ENCODE measurements around the gene RAI1. TPM values are rescaled to one million over a fixed set of nuclear protein-coding genes. Genes with fewer than 3 reads are reported as not detected.

RAI1 gene
- polyA plus RNA-seq, 4 donors, result 21.8 to 32.4 (median 23.6) TPM

DNA sequence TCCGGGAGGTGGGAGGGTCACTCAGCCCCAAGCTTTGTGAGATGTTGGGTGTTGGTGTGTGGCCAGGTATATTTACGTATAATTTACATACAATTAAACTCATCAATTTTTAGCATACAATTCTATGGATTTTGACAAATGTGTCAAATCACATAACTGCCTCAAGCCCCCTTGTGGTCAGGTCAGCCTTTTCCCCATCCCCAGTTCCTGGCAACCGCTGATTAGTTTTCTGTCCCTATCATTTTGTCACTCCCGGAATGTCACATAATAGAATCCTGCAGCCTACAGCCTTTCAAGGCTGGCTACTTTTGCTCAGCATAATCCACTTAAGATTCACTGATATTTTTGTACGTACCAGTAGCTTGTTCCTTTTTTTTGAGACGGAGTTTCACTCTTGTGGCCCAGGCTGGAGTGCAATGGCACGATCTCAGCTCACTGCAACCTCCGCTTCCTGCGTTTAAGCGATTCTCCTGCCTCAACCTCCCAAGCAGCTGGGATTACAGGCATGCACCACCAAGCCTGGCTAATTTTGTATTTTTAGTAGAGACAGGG lies 19.3 kb upstream of the RAI1 start:
- no peak for DNase-seq (ENCODE audit: low read depth in 4 of 4, low spot score in 3 of 4)

DNA sequence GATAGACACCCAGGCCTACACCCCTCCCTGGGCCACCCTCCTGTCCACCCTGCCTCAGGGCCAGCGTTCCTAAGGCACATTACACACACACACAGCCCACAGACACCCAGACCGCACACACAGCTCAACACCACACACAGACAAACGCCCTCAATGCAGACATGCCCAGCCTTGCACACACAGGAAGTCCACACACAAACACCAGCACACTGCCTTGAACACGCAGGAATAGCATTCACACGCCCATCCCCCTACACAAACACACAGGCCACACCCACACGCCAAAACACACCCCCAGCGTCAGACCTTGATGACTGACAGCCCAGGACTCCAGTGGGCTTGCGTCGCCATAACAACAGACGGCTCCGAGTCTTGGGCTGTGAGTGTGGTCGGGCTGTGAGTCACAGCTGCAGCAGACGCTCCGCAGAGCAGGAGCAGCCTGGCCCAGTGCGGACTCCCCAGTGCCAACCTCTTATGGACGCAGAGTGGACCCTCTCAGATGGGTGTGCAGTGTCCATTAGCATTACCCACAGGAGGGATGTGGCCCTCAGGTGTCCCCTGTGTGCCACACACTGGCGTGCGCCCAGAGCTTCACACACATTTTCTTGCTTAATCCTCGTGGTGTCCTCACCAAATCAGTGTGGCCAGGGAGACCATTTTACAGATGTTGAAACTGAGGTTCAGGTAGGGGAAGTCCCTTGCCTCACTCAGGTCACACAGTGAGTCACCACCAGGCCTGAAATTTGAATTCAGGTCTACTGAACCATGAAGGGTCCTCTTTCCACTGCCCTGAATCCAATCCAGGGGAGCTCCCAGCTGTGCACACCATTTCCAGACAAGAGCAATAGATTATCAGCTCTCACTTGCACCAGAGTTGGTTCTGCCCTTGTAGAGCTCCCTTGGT lies 17.8 kb upstream of the RAI1 start:
- DNase-seq (ENCODE audit: low read depth in 4 of 4, low spot score in 3 of 4), result peak in 1 of 4 donors; percentile 27

DNA sequence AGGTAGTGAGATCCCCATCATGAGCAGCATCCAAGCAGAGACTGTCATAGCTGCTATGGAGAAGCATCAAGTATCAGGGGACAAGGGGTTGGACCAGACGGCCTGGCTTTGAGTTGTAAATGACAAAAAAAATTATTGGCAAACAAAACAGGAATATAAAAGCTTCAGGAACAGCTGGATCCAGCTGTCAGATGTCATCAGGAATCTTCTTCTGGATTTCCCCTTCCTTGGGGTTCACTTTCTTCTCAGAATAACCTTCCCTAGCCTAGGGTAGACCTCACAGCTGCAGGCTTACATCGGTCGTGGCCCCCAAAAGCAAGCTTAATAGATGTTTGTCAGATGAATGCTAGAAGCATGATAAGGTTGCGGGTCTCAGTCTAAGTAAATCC lies 17.2 kb upstream of the RAI1 start:
- DNase-seq (ENCODE audit: low read depth in 4 of 4, low spot score in 3 of 4), result no peak

DNA sequence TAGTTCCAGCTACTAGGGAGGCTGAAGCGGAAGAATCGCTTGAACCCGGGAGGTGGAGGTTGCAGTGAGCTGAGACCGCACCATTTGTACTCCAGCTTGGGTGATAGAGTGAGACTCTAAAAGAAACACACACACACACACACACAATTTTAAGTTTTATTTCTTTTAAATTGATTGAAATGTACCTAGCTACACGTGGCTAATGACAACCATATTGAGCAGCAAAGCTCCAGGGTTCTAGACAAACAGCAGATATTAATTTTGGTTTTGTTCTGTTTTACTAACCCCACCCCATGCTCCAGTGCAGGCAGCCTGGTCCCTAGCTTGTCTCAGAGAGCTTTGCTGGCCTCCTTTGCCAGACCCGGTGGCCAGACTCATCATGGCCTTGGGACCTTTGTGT lies 16.0 kb upstream of the RAI1 start:
- no peak for DNase-seq (ENCODE audit: low read depth in 4 of 4, low spot score in 3 of 4)

GRCh38 chr17:17666111-17666714 lies 15.0 kb upstream of the RAI1 start:
- no peak for DNase-seq (ENCODE audit: low read depth in 4 of 4, low spot score in 3 of 4)

DNA sequence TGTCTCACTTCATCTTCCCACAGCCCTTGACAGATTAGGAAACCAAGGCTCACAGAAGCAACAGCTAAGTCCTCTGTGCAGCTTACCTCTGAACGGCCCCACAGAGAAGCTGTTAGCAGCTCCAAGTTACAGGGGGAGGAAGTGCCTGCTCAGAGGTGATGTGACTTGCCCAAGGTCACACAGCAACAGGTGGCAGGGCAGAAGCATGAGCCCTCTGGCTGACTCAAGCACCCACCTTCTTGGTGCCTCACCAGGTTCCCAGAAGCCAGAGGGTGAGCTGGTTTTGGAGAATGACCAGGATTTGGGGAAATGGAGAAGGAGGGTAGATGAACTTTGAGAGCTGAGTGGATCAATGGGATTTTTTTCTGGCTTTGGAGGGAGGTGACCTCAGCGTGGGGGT lies 14.0 kb upstream of the RAI1 start:
- no peak for DNase-seq (ENCODE audit: low read depth in 4 of 4, low spot score in 3 of 4)

- no peak for DNase-seq (ENCODE audit: low read depth in 4 of 4, low spot score in 3 of 4)
Observed at GRCh38 chr17:17667947-17668346, 13.3 kb upstream of the RAI1 start.

GRCh38 chr17:17668358-17668757 lies 12.9 kb upstream of the RAI1 start:
- no peak for DNase-seq (ENCODE audit: low read depth in 4 of 4, low spot score in 3 of 4)

DNA sequence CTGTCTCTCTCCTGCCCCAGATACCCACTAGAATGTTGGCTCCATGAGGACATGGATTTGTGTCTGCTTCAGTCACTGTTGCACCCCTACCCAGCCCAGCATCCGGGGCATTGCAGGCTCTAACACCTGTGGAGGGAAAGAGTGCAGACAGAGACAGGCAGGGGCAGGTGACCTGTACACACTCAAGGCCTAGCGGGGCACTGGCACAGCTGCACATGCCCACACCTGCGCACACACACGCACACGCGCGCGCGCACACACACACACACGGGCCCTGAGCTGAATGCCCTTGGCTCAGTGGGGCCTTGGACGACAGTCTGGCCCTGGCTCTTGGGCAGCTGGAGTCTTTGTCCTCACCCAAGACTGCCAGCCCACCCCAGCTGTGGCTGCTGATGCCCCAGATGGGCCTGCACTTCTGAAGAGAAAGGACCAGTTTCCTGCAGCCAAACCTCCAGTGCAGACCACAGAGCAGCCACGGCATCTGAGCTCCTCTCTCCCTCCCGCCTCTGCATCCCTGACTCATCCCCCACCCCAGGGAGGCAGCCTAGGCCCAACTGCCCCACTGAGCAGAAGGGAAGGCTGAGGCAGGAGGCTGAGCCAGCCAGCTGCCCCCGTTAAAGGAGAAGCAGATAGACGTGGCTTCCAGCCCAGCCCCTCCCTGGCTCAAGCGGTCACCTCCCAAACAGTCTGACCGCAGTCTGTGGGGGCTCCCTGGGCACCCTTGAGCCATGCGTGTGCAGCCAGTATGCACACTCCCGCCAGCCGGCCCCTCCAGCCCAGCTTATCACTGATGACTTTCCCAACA lies 12.3 kb upstream of the RAI1 start:
- DNase-seq (ENCODE audit: low read depth in 4 of 4, low spot score in 3 of 4), result no peak

- DNase-seq (ENCODE audit: low read depth in 4 of 4, low spot score in 3 of 4), result no peak
Observed at GRCh38 chr17:17669580-17670235, 11.6 kb upstream of the RAI1 start.

GRCh38 chr17:17670701-17671305 lies 10.5 kb upstream of the RAI1 start:
- DNase-seq (ENCODE audit: low read depth in 4 of 4, low spot score in 3 of 4), result no peak

DNA sequence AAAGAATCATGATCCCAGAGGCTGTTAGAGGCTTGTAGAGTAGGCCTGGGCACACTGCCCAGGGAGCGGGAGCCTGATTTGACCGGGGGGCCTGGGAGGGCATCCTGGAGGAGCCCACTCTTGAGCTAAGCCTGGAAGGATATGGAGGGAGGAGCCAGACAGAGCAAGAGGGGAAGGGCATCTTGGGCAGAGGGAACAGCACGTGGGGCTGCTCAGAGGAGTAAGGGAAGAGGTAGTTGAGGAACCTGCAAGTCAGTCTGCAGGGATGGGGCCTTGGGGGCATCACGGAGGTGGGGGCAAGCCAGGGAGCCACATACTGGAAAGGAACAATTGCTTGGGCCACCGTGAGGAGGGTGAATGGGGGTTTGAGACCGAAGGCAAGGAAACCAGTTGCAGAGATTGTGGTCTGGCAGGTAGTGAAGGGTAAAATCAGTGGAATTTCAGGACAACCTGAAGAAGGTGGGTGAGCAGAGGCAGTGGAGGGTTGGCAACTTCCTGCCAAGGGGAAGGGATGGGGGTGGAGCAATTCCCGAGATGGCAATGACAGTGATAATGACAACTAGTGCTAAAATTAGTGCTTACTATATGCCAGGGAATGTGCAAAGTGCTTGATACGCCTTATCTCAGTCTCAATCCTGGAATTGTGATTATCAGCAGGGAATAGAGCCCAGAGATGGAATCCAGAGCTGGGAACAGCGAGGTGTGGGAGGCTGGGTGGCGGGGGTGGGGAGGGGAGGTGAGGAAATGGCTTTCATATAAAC lies 9.7 kb upstream of the RAI1 start:
- no peak for DNase-seq (ENCODE audit: low read depth in 4 of 4, low spot score in 3 of 4)

- DNase-seq (ENCODE audit: low read depth in 4 of 4, low spot score in 3 of 4), result no peak
Observed at GRCh38 chr17:17672453-17673368, 8.5 kb upstream of the RAI1 start.

GRCh38 chr17:17675416-17675815 lies 5.8 kb upstream of the RAI1 start:
- no peak for DNase-seq (ENCODE audit: low read depth in 4 of 4, low spot score in 3 of 4)

GRCh38 chr17:17675925-17676534 lies 5.2 kb upstream of the RAI1 start:
- no peak for DNase-seq (ENCODE audit: low read depth in 4 of 4, low spot score in 3 of 4)

- no peak for DNase-seq (ENCODE audit: low read depth in 4 of 4, low spot score in 3 of 4)
Observed at GRCh38 chr17:17676752-17677151, 4.5 kb upstream of the RAI1 start.

GRCh38 chr17:17677299-17678040 lies 3.8 kb upstream of the RAI1 start:
- DNase-seq (ENCODE audit: low read depth in 4 of 4, low spot score in 3 of 4), result no peak

Measured in right renal pelvis (tissue), 4 donors.